GM12878 (cell line): ENCODE results near the gene UVRAG. TPM values are rescaled to one million over a fixed set of nuclear protein-coding genes. Genes with fewer than 3 reads are reported as not detected.

Experiments used
- ATAC-seq: fragments of 200-7000 bp; cut with Tn5 transposase; 3 replicates; pipeline ENCODE4 v1.9.1; 2020; ENCODE audit warnings: mild to moderate bottlenecking, moderate library complexity
- BruUV-seq: library from RNA; stranded (reverse); fragments of 400-500 nt; replicated peaks from 2 replicates; lab custom pipeline; 2021; lab: Mats Ljungman, UMichigan
- CTCF ChIA-PET: fragments of 300-600 bp; sonication (Branson Sonifier 250); formaldehyde crosslinking; extraction: SDS; loops from one replicate; lab custom pipeline; 2021; ENCODE audit warnings: inconsistent platforms; lab: Yijun Ruan, JAX
- POLR2A ChIA-PET: fragments of 350-600 bp; formaldehyde crosslinking; extraction: SDS; loops from one replicate; lab custom pipeline; 2021; ENCODE audit warnings: inconsistent platforms; lab: Charles Lee
- RAD21 ChIA-PET: fragments of 300-600 bp; sonication (Branson Sonifier 250); formaldehyde crosslinking; loops from one replicate; lab custom pipeline; 2023; ENCODE audit warnings: antibody characterized with exemption; ENCODE audit not compliant: unreplicated experiment; lab: Charles Lee
- SMC1A ChIA-PET: fragments of 300-600 bp; sonication (Branson Sonifier 250); formaldehyde crosslinking; loops from one replicate; lab custom pipeline; 2023; ENCODE audit not compliant: unreplicated experiment, uncharacterized antibody; lab: Charles Lee
- DNase-seq: peaks from one replicate; pipeline ENCODE4 v3.0.0-alpha.2; 2011; ENCODE audit warnings: low read depth, low spot score
- FAIRE-seq: peaks from 3 replicates; lab custom pipeline; 2011; peaks lifted over from hg19 to GRCh38; lab: Jason Lieb, UNC
- H2AFZ ChIP-seq: 2 replicates; pipeline ENCODE4 v1.6.0; 2011; ENCODE audit warnings: low read depth, low read length, control low read depth; ENCODE audit not compliant: control insufficient read depth
- H3K27ac ChIP-seq: 2 replicates; pipeline ENCODE4 v1.5.1; 2011; ENCODE audit warnings: control low read depth; ENCODE audit not compliant: control insufficient read depth, insufficient read depth
- H3K27me3 ChIP-seq, 2 experiments: replicated peaks in 1 of 2; 2 replicates each; pipeline versions ENCODE4 v1.6.0 to v1.6.1; 2011; ENCODE audit warnings: low read length in 1 of 2; ENCODE audit not compliant: control insufficient read depth in 2 of 2, insufficient read depth in 2 of 2
- H3K36me3 ChIP-seq, 2 experiments: 2 replicates each; pipeline ENCODE4 v1.5.1; 2011; ENCODE audit warnings: low read length in 1 of 2; ENCODE audit not compliant: control insufficient read depth in 2 of 2, insufficient read depth in 2 of 2
- H3K4me1 ChIP-seq: 2 replicates; pipeline ENCODE4 v1.6.1; 2011; ENCODE audit warnings: mild to moderate bottlenecking, low read length, moderate library complexity, mixed read lengths; ENCODE audit not compliant: control insufficient read depth, insufficient read depth
- H3K4me2 ChIP-seq: 2 replicates; pipeline ENCODE4 v1.6.0; 2011; ENCODE audit warnings: control low read depth; ENCODE audit not compliant: control insufficient read depth, insufficient read depth
- H3K4me3 ChIP-seq: fragments of 200-600 bp; sonication (generic); 2 replicates; pipeline ENCODE4 v1.5.1; 2016
- H3K79me2 ChIP-seq: 2 replicates; pipeline ENCODE4 v1.6.0; 2011; ENCODE audit warnings: low read length; ENCODE audit not compliant: control insufficient read depth, insufficient read depth
- H3K9ac ChIP-seq: 2 replicates; pipeline ENCODE4 v1.8.0; 2011; ENCODE audit warnings: low read length, control low read depth, mixed read lengths; ENCODE audit not compliant: control insufficient read depth, insufficient read depth
- H3K9me3 ChIP-seq: replicated peaks from 3 replicates; pipeline ENCODE4 v1.5.1; 2011; ENCODE audit warnings: mild to moderate bottlenecking, low read length; ENCODE audit not compliant: control insufficient read depth, insufficient read depth
- H4K20me1 ChIP-seq: 2 replicates; pipeline ENCODE4 v1.6.0; 2011; ENCODE audit not compliant: control insufficient read depth, insufficient read depth
- BCLAF1 ChIP-seq: fragments of 450-650 bp; IDR thresholded peaks from 2 replicates; pipeline ENCODE4 v1.6.1; 2017; ENCODE audit warnings: antibody characterized with exemption, mild to moderate bottlenecking, moderate library complexity
- CREB1 ChIP-seq: IDR thresholded peaks from 2 replicates; pipeline ENCODE4 v1.6.1; 2012; ENCODE audit warnings: low read depth, mild to moderate bottlenecking, inconsistent platforms
- DPF2 ChIP-seq: fragments of 450-650 bp; IDR thresholded peaks from 2 replicates; pipeline ENCODE4 v1.6.1; 2017; ENCODE audit warnings: mild to moderate bottlenecking
- ELK1 ChIP-seq: IDR thresholded peaks from 2 replicates; pipeline ENCODE4 v1.6.1; 2012; ENCODE audit warnings: low read depth, low read length, improper control_type of control experiment
- EZH2 ChIP-seq: IDR thresholded peaks from 2 replicates; pipeline ENCODE4 v1.6.1; 2012; ENCODE audit warnings: low read depth, mild to moderate bottlenecking, control low read depth, inconsistent platforms, low read length, borderline replicate concordance; ENCODE audit not compliant: control insufficient read depth
- HDAC6 ChIP-seq: fragments of 200-600 bp; sonication (generic); IDR thresholded peaks from one replicate; pipeline ENCODE4 v1.8.0; 2017; ENCODE audit warnings: antibody characterized with exemption; ENCODE audit not compliant: unreplicated experiment
- LARP7 ChIP-seq: fragments of 450-650 bp; IDR thresholded peaks from 2 replicates; pipeline ENCODE4 v1.6.1; 2017; ENCODE audit warnings: mild to moderate bottlenecking
- RB1 ChIP-seq: fragments of 450-650 bp; formaldehyde crosslinking; IDR thresholded peaks from 2 replicates; pipeline ENCODE4 v1.6.1; 2017; ENCODE audit warnings: mild to moderate bottlenecking, borderline replicate concordance
- SIX5 ChIP-seq: IDR thresholded peaks from 2 replicates; pipeline ENCODE4 v1.6.1; 2011; ENCODE audit warnings: mild to moderate bottlenecking, low read depth, low read length, moderate library complexity; ENCODE audit not compliant: severe bottlenecking
- SMC3 ChIP-seq: IDR thresholded peaks from 2 replicates; pipeline ENCODE4 v1.6.1; 2011; ENCODE audit warnings: low read length, improper control_type of control experiment, borderline replicate concordance
- STAT1 ChIP-seq: fragments of 450-650 bp; conservative IDR thresholded peaks from 2 replicates; pipeline ENCODE4 v1.6.1; 2014; ENCODE audit warnings: antibody characterized with exemption, mild to moderate bottlenecking
- TCF12 ChIP-seq: IDR thresholded peaks from 2 replicates; pipeline ENCODE4 v1.6.1; 2011; ENCODE audit warnings: low read depth, mild to moderate bottlenecking, low read length
- ZSCAN29 ChIP-seq: fragments of 450-650 bp; IDR thresholded peaks from 2 replicates; pipeline ENCODE4 v1.6.1; 2017; ENCODE audit warnings: mild to moderate bottlenecking, moderate library complexity
- WGBS: methylation state at CpG from one replicate; pipeline ENCODE4 v1.1.6; 2016; ENCODE audit warnings: low lambda C conversion rate; ENCODE audit not compliant: insufficient replicate concordance, insufficient coverage; ENCODE audit errors: missing lambda C conversion rate; 5-methylcytosine and 5-hydroxymethylcytosine counted together
- in situ Hi-C: fragments of 300-500 bp; cut with MboI; formaldehyde crosslinking; loops from 9 replicates; pipeline ENCODE4 v1.14.3; 2018; ENCODE audit warnings: mixed read lengths
- intact Hi-C: fragments of 100-400 bp; cut with micrococcal nuclease; formaldehyde crosslinking; loops from one replicate; pipeline ENCODE4 v1.14.2; 2022; ENCODE audit not compliant: unreplicated experiment
- polyA plus RNA-seq, 11 experiments: library from polyadenylated mRNA; depleted of rRNA in 4 of 11; unstranded in 6 of 11; stranded (reverse) in 5 of 11; fragments of >200 nt; fragmentation: Nextera tagmentation in 4 of 11; fragmentation: Illumina TruSeq in 1 of 11; extraction: Ambion mirVana in 4 of 11; extraction: Trizol in 1 of 11; gene quantifications; 1 replicate in 1 of 11; 2 replicates in 10 of 11; pipeline versions ENCODE4 v1.2.1 to v1.2.3, GENCODE V29; 2011 to 2016; ENCODE audit warnings: inconsistent platforms in 2 of 11, missing spikeins in 2 of 11, low read depth in 1 of 11
- total RNA-seq, 4 experiments: library from RNA; depleted of rRNA in 3 of 4; stranded (reverse); fragments of >200 nt in 3 of 4; fragmentation: Illumina TruSeq in 1 of 4; extraction: Trizol in 1 of 4; gene quantifications; 2 replicates each; pipeline versions ENCODE4 v1.2.1 to v1.2.3, GENCODE V29; 2013 to 2021
- TF ChIP-seq, protein P1 (sequence below): IDR thresholded peaks from 2 replicates; pipeline ENCODE4 v1.6.1; 2011; ENCODE audit warnings: low read depth, mild to moderate bottlenecking, low read length, moderate library complexity, borderline replicate concordance; ENCODE audit errors: extremely low read depth

UVRAG gene
- total and polyA plus RNA-seq, 10 of the 15 experiments (the other 5 are each of a cell fraction or from before 2014, with no cell fraction given), result 7.0 to 43.4 (median 37.0) TPM

GRCh38 chr11:75779960-75780359 lies 35.0 kb upstream of the UVRAG start:
- H3K9me3 ChIP-seq, result no peaks in the 10 kb centered on the region
- H2AFZ ChIP-seq, result no peak overlapping the region
- DNase-seq (no peak), FAIRE-seq (no peak)
- H3K4me2 ChIP-seq, result no peak overlapping the region
- intact Hi-C loops, result no loop called here
- TF ChIP-seq SMC3 (no peak), STAT1 (no peak), TCF12 (no peak)
- TF ChIP-seq, protein P1, sequence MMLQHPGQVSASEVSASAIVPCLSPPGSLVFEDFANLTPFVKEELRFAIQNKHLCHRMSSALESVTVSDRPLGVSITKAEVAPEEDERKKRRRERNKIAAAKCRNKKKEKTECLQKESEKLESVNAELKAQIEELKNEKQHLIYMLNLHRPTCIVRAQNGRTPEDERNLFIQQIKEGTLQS, result no peak
- TF ChIP-seq, all 136 proteins: peak for 0
- Histone ChIP-seq H3K27ac (no peak overlapping the region), H4K20me1 (no peaks in the 10 kb centered on the region), H3K4me3 (no peak overlapping the region), H3K4me1 (peaks cover 6% of the 10 kb centered on the region; the same call in 1 of the 2 replicates), H3K27me3 (no peaks in the 10 kb centered on the region), H3K79me2 (no peaks in the 10 kb centered on the region), H3K36me3 (no peaks in the 10 kb centered on the region; a peak in 1 of 4 replicates), H3K9ac (no peak overlapping the region)
- SMC1A ChIA-PET, result no interaction called here
- POLR2A ChIA-PET, result no interaction called here
- CTCF ChIA-PET, result interaction anchor here (1.0 kb wide), 1 partner anchor 87 kb away, joined by 3 read pairs; no protein-coding TSS in a partner anchor
- no peak for ATAC-seq
- in situ Hi-C loops, result no loop called here
- BruUV-seq, result no TSS peak
- RAD21 ChIA-PET, result no interaction called here
- 50% methylated on average over 2 of the region's 2 CpGs for WGBS

DNA sequence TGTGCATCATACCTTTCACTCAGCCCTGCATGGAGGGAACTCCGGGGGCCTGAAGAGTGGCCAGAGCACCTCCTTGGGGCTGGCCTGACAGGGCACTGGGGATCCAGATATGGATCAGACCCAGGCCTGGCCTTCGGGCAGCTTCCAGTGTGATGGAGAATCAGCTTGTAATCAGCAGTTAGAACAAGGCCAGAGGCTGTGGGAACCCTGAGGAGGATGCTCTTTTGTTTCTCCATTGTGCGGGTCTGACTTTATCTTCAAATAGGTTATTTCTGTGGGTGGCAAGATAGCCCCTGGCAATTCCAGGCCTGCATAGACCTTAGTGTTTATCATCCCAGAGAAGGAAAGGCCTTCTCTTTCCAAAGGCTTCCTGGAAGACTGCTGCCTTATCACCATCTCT lies 34.1 kb upstream of the UVRAG start:
- RAD21 ChIA-PET, result no interaction called here
- SMC1A ChIA-PET, result interaction anchor here (0.5 kb wide), 1 partner anchor 809 kb away, joined by 5 read pairs; no protein-coding TSS in a partner anchor
- no peak overlapping the region for H3K4me3 ChIP-seq
- peaks cover 6% of the 10 kb centered on the region; the same call in 1 of the 2 replicates for H3K4me1 ChIP-seq
- FAIRE-seq, result no peak
- intact Hi-C loops, result no loop called here
- 97% methylated on average over 3 of the region's 3 CpGs for WGBS
- CTCF ChIA-PET, result interaction anchor here (1.1 kb wide), 1 partner anchor 12 kb away, joined by 3 read pairs; the partner anchor contains the start of gene DGAT2
- no peaks in the 10 kb centered on the region for H4K20me1 ChIP-seq
- DNase-seq, result no peak
- no peaks in the 10 kb centered on the region for H3K27me3 ChIP-seq
- POLR2A ChIA-PET, result interaction anchor here (0.5 to 0.8 kb wide), 3 partner anchors 13 to 102 kb away, joined by 3 to 5 read pairs (median 3); no protein-coding TSS in a partner anchor
- H2AFZ ChIP-seq, result no peak overlapping the region
- no peaks in the 10 kb centered on the region; a peak in 1 of 4 replicates for H3K36me3 ChIP-seq
- no peak overlapping the region for H3K4me2 ChIP-seq
- in situ Hi-C loops, result no loop called here
- no peak overlapping the region for H3K9ac ChIP-seq
- no TSS peak for BruUV-seq
- H3K9me3 ChIP-seq, result no peaks in the 10 kb centered on the region
- ATAC-seq, result no peak
- H3K79me2 ChIP-seq, result no peaks in the 10 kb centered on the region
- H3K27ac ChIP-seq, result no peak overlapping the region
- TF ChIP-seq BCLAF1 (no peak), EZH2 (no peak), SIX5 (no peak), ZSCAN29 (no peak), LARP7 (no peak), HDAC6 (no peak), CREB1 (no peak), DPF2 (no peak), RB1 (no peak), ELK1 (no peak)
